ENCODE measurements around the gene TTC27. TPM values are rescaled to one million over a fixed set of nuclear protein-coding genes. Genes with fewer than 3 reads are reported as not detected.
"Not testable (repeated sequence)": the region's sequence is repeated elsewhere in the genome, so short reads cannot be mapped to it uniquely, and the experiment has no call there.

Gene TTC27
- total and polyA plus RNA-seq, 5 donors: 5.0 to 10.3 (median 7.2) TPM

GRCh38 chr2:32720771-32721170 is 92.9 kb downstream of the TTC27 start:
- intact Hi-C loops (cut with DNase I): no loop called here
- WGBS: 75% methylated on average over 4 of the region's 4 CpGs
- Histone ChIP-seq H3K27me3 (ENCODE audit: control insufficient read depth, insufficient read depth) (no peaks in the 10 kb centered on the region), H3K4me3 (ENCODE audit: low read length) (no peak overlapping the region), H3K9me3 (ENCODE audit: control insufficient read depth, low read length) (no peaks in the 10 kb centered on the region), H3K4me1 (ENCODE audit: control insufficient read depth, insufficient read depth, low read length) (peaks cover 5% of the 10 kb centered on the region), H3K27ac (ENCODE audit: low read length) (peak overlapping the region; percentile 61)
- DNase-seq (no peak), ATAC-seq (no peak)

- Histone ChIP-seq H3K4me1 (ENCODE audit: control insufficient read depth, insufficient read depth, low read length) (peaks cover 5% of the 10 kb centered on the region), H3K9me3 (ENCODE audit: control insufficient read depth, low read length) (no peaks in the 10 kb centered on the region), H3K4me3 (ENCODE audit: low read length) (no peak overlapping the region), H3K27me3 (ENCODE audit: control insufficient read depth, insufficient read depth) (no peaks in the 10 kb centered on the region), H3K27ac (ENCODE audit: low read length) (peak overlapping the region; percentile 64)
- 45% methylated on average over 1 of the region's 1 CpG for WGBS
- ATAC-seq (peak in 1 of 2 donors; percentile 20), DNase-seq (no peak)
- intact Hi-C loops (cut with DNase I): no loop called here
Observed at GRCh38 chr2:32721376-32721775, 93.5 kb downstream of the TTC27 start.

- intact Hi-C loops (cut with DNase I): no loop called here
- Histone ChIP-seq H3K27me3 (ENCODE audit: control insufficient read depth, insufficient read depth) (no peaks in the 10 kb centered on the region), H3K9me3 (ENCODE audit: control insufficient read depth, low read length) (no peaks in the 10 kb centered on the region), H3K27ac (ENCODE audit: low read length) (no peak overlapping the region), H3K4me1 (ENCODE audit: control insufficient read depth, insufficient read depth, low read length) (peaks cover 5% of the 10 kb centered on the region), H3K4me3 (ENCODE audit: low read length) (no peak overlapping the region)
- WGBS: 95% methylated on average over 3 of the region's 3 CpGs
- ATAC-seq (no peak), DNase-seq (no peak)
Observed at GRCh38 chr2:32723467-32724079, 95.7 kb downstream of the TTC27 start.

GRCh38 chr2:32726678-32727077 is 98.8 kb downstream of the TTC27 start:
- ATAC-seq: not testable (repeated sequence)

GRCh38 chr2:32727157-32727556 is 99.3 kb downstream of the TTC27 start:
- Histone ChIP-seq H3K9me3 (ENCODE audit: control insufficient read depth, low read length) (no peaks in the 10 kb centered on the region), H3K27ac (ENCODE audit: low read length) (no peak overlapping the region), H3K4me3 (ENCODE audit: low read length) (no peak overlapping the region), H3K27me3 (ENCODE audit: control insufficient read depth, insufficient read depth) (no peaks in the 10 kb centered on the region), H3K4me1 (ENCODE audit: control insufficient read depth, insufficient read depth, low read length) (no peaks in the 10 kb centered on the region)
- 68% methylated on average over 1 of the region's 1 CpG for WGBS
- no peak for DNase-seq
- intact Hi-C loops (cut with DNase I): no loop called here
- no peak for ATAC-seq

More at GRCh38 chr2:32726678-32727077, 98.8 kb downstream of the TTC27 start:
- H3K4me1 ChIP-seq (ENCODE audit: control insufficient read depth, insufficient read depth, low read length); H3K4me3 ChIP-seq (ENCODE audit: low read length); intact Hi-C loops (cut with DNase I); H3K9me3 ChIP-seq (ENCODE audit: control insufficient read depth, low read length); H3K27ac ChIP-seq (ENCODE audit: low read length); H3K27me3 ChIP-seq (ENCODE audit: control insufficient read depth, insufficient read depth); DNase-seq: not testable (repeated sequence)
- WGBS: 78% methylated on average over 5 of the region's 5 CpGs

GRCh38 chr2:32730958-32731357 is 103.1 kb downstream of the TTC27 start:
- ATAC-seq; H3K27me3 ChIP-seq (ENCODE audit: control insufficient read depth, insufficient read depth); H3K4me3 ChIP-seq (ENCODE audit: low read length); H3K4me1 ChIP-seq (ENCODE audit: control insufficient read depth, insufficient read depth, low read length); DNase-seq; H3K27ac ChIP-seq (ENCODE audit: low read length); intact Hi-C loops (cut with DNase I); H3K9me3 ChIP-seq (ENCODE audit: control insufficient read depth, low read length): not testable (repeated sequence)
- WGBS: 96% methylated on average over 8 of the region's 8 CpGs

- no peak for DNase-seq
- intact Hi-C loops (cut with DNase I): no loop called here
Observed at GRCh38 chr2:32732120-32732519, 104.3 kb downstream of the TTC27 start.

GRCh38 chr2:32732912-32733472 is 105.1 kb downstream of the TTC27 start:
- no peak overlapping the region for H3K4me3 ChIP-seq (ENCODE audit: low read length)
- H3K4me1 ChIP-seq (ENCODE audit: control insufficient read depth, insufficient read depth, low read length): peaks cover 2% of the 10 kb centered on the region
- intact Hi-C loops (cut with DNase I): no loop called here
- no peak for ATAC-seq
- no peak for DNase-seq
- no peaks in the 10 kb centered on the region for H3K27me3 ChIP-seq (ENCODE audit: control insufficient read depth, insufficient read depth)
- WGBS: 84% methylated on average over 2 of the region's 2 CpGs
- no peaks in the 10 kb centered on the region for H3K9me3 ChIP-seq (ENCODE audit: control insufficient read depth, low read length)
- no peak overlapping the region for H3K27ac ChIP-seq (ENCODE audit: low read length)

More at GRCh38 chr2:32732120-32732519, 104.3 kb downstream of the TTC27 start:
- no peaks in the 10 kb centered on the region for H3K27me3 ChIP-seq (ENCODE audit: control insufficient read depth, insufficient read depth)
- no peak overlapping the region for H3K27ac ChIP-seq (ENCODE audit: low read length)
- H3K4me3 ChIP-seq (ENCODE audit: low read length): no peak overlapping the region
- no peaks in the 10 kb centered on the region for H3K9me3 ChIP-seq (ENCODE audit: control insufficient read depth, low read length)
- ATAC-seq: peak in 1 of 2 donors; percentile 48
- WGBS: 46% methylated on average over 1 of the region's 1 CpG
- H3K4me1 ChIP-seq (ENCODE audit: control insufficient read depth, insufficient read depth, low read length): peaks cover 2% of the 10 kb centered on the region

GRCh38 chr2:32735348-32735747 is 107.5 kb downstream of the TTC27 start:
- intact Hi-C loops (cut with DNase I): no loop called here
- Histone ChIP-seq H3K4me1 (ENCODE audit: control insufficient read depth, insufficient read depth, low read length) (peaks cover 2% of the 10 kb centered on the region), H3K4me3 (ENCODE audit: low read length) (no peak overlapping the region), H3K27me3 (ENCODE audit: control insufficient read depth, insufficient read depth) (no peaks in the 10 kb centered on the region), H3K9me3 (ENCODE audit: control insufficient read depth, low read length) (no peaks in the 10 kb centered on the region), H3K27ac (ENCODE audit: low read length) (no peak overlapping the region)
- ATAC-seq (no peak), DNase-seq (no peak)
- WGBS: 38% methylated on average over 1 of the region's 1 CpG

GRCh38 chr2:32738939-32739338 is 111.1 kb downstream of the TTC27 start:
- H3K4me1 ChIP-seq (ENCODE audit: control insufficient read depth, insufficient read depth, low read length): peaks cover 2% of the 10 kb centered on the region
- 53% methylated on average over 2 of the region's 2 CpGs for whole genome bisulfite sequencing
- ATAC-seq (no peak), DNase-seq (no peak)
- H3K27ac ChIP-seq (ENCODE audit: low read length): no peak overlapping the region
- intact Hi-C loops (cut with DNase I): no loop called here
- no peak overlapping the region for H3K4me3 ChIP-seq (ENCODE audit: low read length)
- H3K27me3 ChIP-seq (ENCODE audit: control insufficient read depth, insufficient read depth): no peaks in the 10 kb centered on the region
- no peaks in the 10 kb centered on the region for H3K9me3 ChIP-seq (ENCODE audit: control insufficient read depth, low read length)

- intact Hi-C loops (cut with DNase I): no loop called here
- ATAC-seq: no peak
- 57% methylated on average over 2 of the region's 2 CpGs for WGBS
- Histone ChIP-seq H3K9me3 (ENCODE audit: control insufficient read depth, low read length) (no peaks in the 10 kb centered on the region), H3K4me3 (ENCODE audit: low read length) (no peak overlapping the region), H3K4me1 (ENCODE audit: control insufficient read depth, insufficient read depth, low read length) (peaks cover 2% of the 10 kb centered on the region), H3K27me3 (ENCODE audit: control insufficient read depth, insufficient read depth) (no peaks in the 10 kb centered on the region), H3K27ac (ENCODE audit: low read length) (no peak overlapping the region)
- no peak for DNase-seq
Observed at GRCh38 chr2:32739664-32740063, 111.8 kb downstream of the TTC27 start.

Measured in right cardiac atrium (tissue), 5 donors.